Measurements from ENCODE around the gene ATE1.

Gene ATE1

DNA sequence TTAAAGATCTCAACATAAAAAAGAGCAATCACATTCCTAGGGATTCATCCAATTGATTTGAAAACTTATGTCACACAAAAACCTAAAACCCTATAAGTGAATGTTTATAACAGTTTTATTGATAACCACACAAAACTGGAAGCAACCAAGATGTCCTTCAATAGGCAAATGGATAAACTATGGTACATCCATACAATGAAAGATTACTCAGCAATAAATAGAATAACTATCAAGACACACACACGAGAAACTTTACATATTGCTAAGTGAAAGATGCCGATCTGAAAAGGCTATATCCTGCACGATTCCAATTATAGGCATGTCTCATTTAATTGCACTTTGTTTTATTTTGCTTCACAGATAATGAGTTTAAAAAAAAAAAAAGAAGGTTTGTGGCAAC, 83.3 kb downstream of the ATE1 start:
- Histone ChIP-seq H3K36me3 (ENCODE audit: insufficient read depth, low read length) (peaks cover 31% of the 10 kb centered on the region), H3K9me3 (ENCODE audit: insufficient read depth, low read depth, low read length) (peaks cover 7% of the 10 kb centered on the region), H3K27ac (ENCODE audit: low read depth, low read length) (no peak overlapping the region), H3K9ac (ENCODE audit: low read depth, low read length) (no peak overlapping the region), H3K27me3 (ENCODE audit: insufficient read depth, low read length) (no peaks in the 10 kb centered on the region), H3K4me1 (ENCODE audit: insufficient read depth, low read length) (peaks cover 5% of the 10 kb centered on the region; the same call in 1 of the 2 replicates), H3K4me3 (ENCODE audit: low read length) (no peak overlapping the region)
- 64% methylated on average over 3 of the region's 3 CpGs for WGBS

GRCh38 chr10:121843379-121843778, 84.5 kb downstream of the ATE1 start:
- Histone ChIP-seq H3K9me3 (ENCODE audit: insufficient read depth, low read depth, low read length) (peaks cover 7% of the 10 kb centered on the region), H3K27me3 (ENCODE audit: insufficient read depth, low read length) (no peaks in the 10 kb centered on the region), H3K4me1 (ENCODE audit: insufficient read depth, low read length) (peaks cover 5% of the 10 kb centered on the region; the same call in 1 of the 2 replicates), H3K27ac (ENCODE audit: low read depth, low read length) (no peak overlapping the region), H3K4me3 (ENCODE audit: low read length) (no peak overlapping the region), H3K9ac (ENCODE audit: low read depth, low read length) (no peak overlapping the region), H3K36me3 (ENCODE audit: insufficient read depth, low read length) (peaks cover 26% of the 10 kb centered on the region)
- WGBS: 86% methylated on average over 2 of the region's 2 CpGs

- peaks cover 5% of the 10 kb centered on the region; the same call in 1 of the 2 replicates for H3K4me1 ChIP-seq (ENCODE audit: insufficient read depth, low read length)
- H3K9ac ChIP-seq (ENCODE audit: low read depth, low read length): no peak overlapping the region
- H3K9me3 ChIP-seq (ENCODE audit: insufficient read depth, low read depth, low read length): peaks cover 7% of the 10 kb centered on the region
- H3K27me3 ChIP-seq (ENCODE audit: insufficient read depth, low read length): no peaks in the 10 kb centered on the region
- no peak overlapping the region for H3K4me3 ChIP-seq (ENCODE audit: low read length)
- peaks cover 27% of the 10 kb centered on the region for H3K36me3 ChIP-seq (ENCODE audit: insufficient read depth, low read length)
- no peak overlapping the region for H3K27ac ChIP-seq (ENCODE audit: low read depth, low read length)
Measured at GRCh38 chr10:121841862-121842261, 86.0 kb downstream of the ATE1 start.

GRCh38 chr10:121838931-121839330, 88.9 kb downstream of the ATE1 start:
- WGBS: 95% methylated on average over 4 of the region's 4 CpGs
- Histone ChIP-seq H3K9me3 (ENCODE audit: insufficient read depth, low read depth, low read length) (no peaks in the 10 kb centered on the region), H3K4me1 (ENCODE audit: insufficient read depth, low read length) (peaks cover 5% of the 10 kb centered on the region; the same call in 1 of the 2 replicates), H3K9ac (ENCODE audit: low read depth, low read length) (no peak overlapping the region), H3K4me3 (ENCODE audit: low read length) (no peak overlapping the region), H3K36me3 (ENCODE audit: insufficient read depth, low read length) (peaks cover 38% of the 10 kb centered on the region), H3K27me3 (ENCODE audit: insufficient read depth, low read length) (no peaks in the 10 kb centered on the region), H3K27ac (ENCODE audit: low read depth, low read length) (no peak overlapping the region)

GRCh38 chr10:121838149-121838548, 89.7 kb downstream of the ATE1 start:
- Histone ChIP-seq H3K4me1 (ENCODE audit: insufficient read depth, low read length) (peaks cover 5% of the 10 kb centered on the region; the same call in 1 of the 2 replicates), H3K9ac (ENCODE audit: low read depth, low read length) (no peak overlapping the region), H3K27me3 (ENCODE audit: insufficient read depth, low read length) (no peaks in the 10 kb centered on the region), H3K9me3 (ENCODE audit: insufficient read depth, low read depth, low read length) (no peaks in the 10 kb centered on the region), H3K4me3 (ENCODE audit: low read length) (no peak overlapping the region), H3K27ac (ENCODE audit: low read depth, low read length) (no peak overlapping the region), H3K36me3 (ENCODE audit: insufficient read depth, low read length) (peaks cover 39% of the 10 kb centered on the region)
- WGBS: 89% methylated on average over 3 of the region's 4 CpGs

- H3K27me3 ChIP-seq (ENCODE audit: insufficient read depth, low read length): no peaks in the 10 kb centered on the region
- H3K4me1 ChIP-seq (ENCODE audit: insufficient read depth, low read length): no peaks in the 10 kb centered on the region
- no peak overlapping the region for H3K4me3 ChIP-seq (ENCODE audit: low read length)
- H3K27ac ChIP-seq (ENCODE audit: low read depth, low read length): no peak overlapping the region
- H3K9me3 ChIP-seq (ENCODE audit: insufficient read depth, low read depth, low read length): no peaks in the 10 kb centered on the region
- H3K9ac ChIP-seq (ENCODE audit: low read depth, low read length): no peak overlapping the region
- WGBS: 96% methylated on average over 6 of the region's 6 CpGs
- H3K36me3 ChIP-seq (ENCODE audit: insufficient read depth, low read length): peaks cover 39% of the 10 kb centered on the region
Measured at GRCh38 chr10:121836171-121836570, 91.7 kb downstream of the ATE1 start.

- H3K4me3 ChIP-seq (ENCODE audit: low read length): no peak overlapping the region
- no peak overlapping the region for H3K9ac ChIP-seq (ENCODE audit: low read depth, low read length)
- H3K9me3 ChIP-seq (ENCODE audit: insufficient read depth, low read depth, low read length): no peaks in the 10 kb centered on the region
- H3K27ac ChIP-seq (ENCODE audit: low read depth, low read length): no peak overlapping the region
- H3K27me3 ChIP-seq (ENCODE audit: insufficient read depth, low read length): no peaks in the 10 kb centered on the region
- H3K36me3 ChIP-seq (ENCODE audit: insufficient read depth, low read length): peaks cover 37% of the 10 kb centered on the region
- 92% methylated on average over 2 of the region's 2 CpGs for WGBS
- no peaks in the 10 kb centered on the region for H3K4me1 ChIP-seq (ENCODE audit: insufficient read depth, low read length)
Measured at GRCh38 chr10:121835376-121835775, 92.5 kb downstream of the ATE1 start.

DNA sequence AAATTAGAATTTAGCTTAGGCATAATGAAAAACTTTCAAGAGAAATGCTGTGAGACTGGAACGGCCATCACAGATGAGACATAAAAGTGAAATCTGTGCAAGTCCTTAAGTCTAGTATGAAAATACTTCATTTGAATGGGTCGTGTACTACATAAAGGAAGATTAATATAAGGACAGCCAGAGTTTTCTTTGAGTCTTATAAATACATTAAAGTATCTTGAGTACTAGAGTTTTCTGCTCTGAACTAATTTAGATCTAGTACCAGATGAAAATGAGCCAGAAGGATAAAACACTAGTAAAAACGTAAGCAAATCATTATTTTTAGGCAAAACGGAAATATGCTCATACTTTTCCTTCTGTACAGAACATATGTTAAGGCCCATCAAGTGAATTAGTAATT, 93.1 kb downstream of the ATE1 start:
- H3K36me3 ChIP-seq (ENCODE audit: insufficient read depth, low read length): peaks cover 38% of the 10 kb centered on the region
- no peak overlapping the region for H3K4me3 ChIP-seq (ENCODE audit: low read length)
- H3K27me3 ChIP-seq (ENCODE audit: insufficient read depth, low read length): no peaks in the 10 kb centered on the region
- 92% methylated on average over 4 of the region's 4 CpGs for WGBS
- no peaks in the 10 kb centered on the region for H3K9me3 ChIP-seq (ENCODE audit: insufficient read depth, low read depth, low read length)
- H3K9ac ChIP-seq (ENCODE audit: low read depth, low read length): no peak overlapping the region
- no peak overlapping the region for H3K27ac ChIP-seq (ENCODE audit: low read depth, low read length)
- H3K4me1 ChIP-seq (ENCODE audit: insufficient read depth, low read length): no peaks in the 10 kb centered on the region

DNA sequence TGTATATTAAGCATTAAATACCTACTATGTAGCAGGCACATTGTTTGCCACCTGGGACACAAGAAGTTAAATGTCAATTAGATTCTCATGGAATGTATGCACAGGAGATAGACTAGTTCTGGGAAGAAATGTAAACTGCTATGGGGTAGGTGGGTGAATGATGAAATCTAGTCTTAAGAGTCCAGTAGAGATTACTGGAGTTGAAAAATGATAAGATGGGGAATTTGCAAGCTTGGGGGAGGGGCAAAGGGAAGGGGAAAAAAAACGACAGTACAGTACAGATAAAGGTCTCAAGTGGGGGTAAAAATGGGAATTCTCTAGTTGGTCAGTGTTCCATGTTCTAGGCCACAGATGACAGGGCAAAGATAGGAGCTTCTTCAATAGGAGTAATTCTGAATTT, 94.4 kb downstream of the ATE1 start:
- H3K27me3 ChIP-seq (ENCODE audit: insufficient read depth, low read length): no peaks in the 10 kb centered on the region
- no peak overlapping the region for H3K4me3 ChIP-seq (ENCODE audit: low read length)
- no peaks in the 10 kb centered on the region for H3K9me3 ChIP-seq (ENCODE audit: insufficient read depth, low read depth, low read length)
- H3K4me1 ChIP-seq (ENCODE audit: insufficient read depth, low read length): no peaks in the 10 kb centered on the region
- H3K36me3 ChIP-seq (ENCODE audit: insufficient read depth, low read length): peaks cover 40% of the 10 kb centered on the region
- H3K27ac ChIP-seq (ENCODE audit: low read depth, low read length): no peak overlapping the region
- WGBS: 82% methylated on average over 1 of the region's 1 CpG
- no peak overlapping the region for H3K9ac ChIP-seq (ENCODE audit: low read depth, low read length)

DNA sequence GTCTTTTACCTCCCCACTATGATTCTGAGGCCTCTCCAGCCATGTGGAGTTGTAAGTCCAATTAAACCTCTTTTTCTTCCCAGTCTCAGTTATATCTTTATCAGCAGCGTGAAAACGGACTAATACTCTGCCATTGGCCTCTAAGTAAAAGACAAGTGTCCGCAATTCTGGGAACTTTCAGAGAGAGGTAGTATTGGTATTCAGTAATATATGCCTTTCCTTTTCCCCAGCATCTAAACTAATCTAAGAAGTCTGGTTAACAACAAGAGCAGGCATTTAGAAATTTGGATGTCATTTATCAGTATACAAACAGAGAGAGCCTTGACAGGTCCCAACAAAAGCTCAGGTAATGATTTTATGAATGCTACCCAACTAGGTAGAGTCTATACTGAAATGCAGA, 95.2 kb downstream of the ATE1 start:
- peaks cover 44% of the 10 kb centered on the region for H3K36me3 ChIP-seq (ENCODE audit: insufficient read depth, low read length)
- H3K4me3 ChIP-seq (ENCODE audit: low read length): no peak overlapping the region
- H3K27me3 ChIP-seq (ENCODE audit: insufficient read depth, low read length): no peaks in the 10 kb centered on the region
- no peak overlapping the region for H3K9ac ChIP-seq (ENCODE audit: low read depth, low read length)
- H3K4me1 ChIP-seq (ENCODE audit: insufficient read depth, low read length): no peaks in the 10 kb centered on the region
- 100% methylated on average over 1 of the region's 3 CpGs for WGBS
- no peaks in the 10 kb centered on the region for H3K9me3 ChIP-seq (ENCODE audit: insufficient read depth, low read depth, low read length)
- H3K27ac ChIP-seq (ENCODE audit: low read depth, low read length): no peak overlapping the region

DNA sequence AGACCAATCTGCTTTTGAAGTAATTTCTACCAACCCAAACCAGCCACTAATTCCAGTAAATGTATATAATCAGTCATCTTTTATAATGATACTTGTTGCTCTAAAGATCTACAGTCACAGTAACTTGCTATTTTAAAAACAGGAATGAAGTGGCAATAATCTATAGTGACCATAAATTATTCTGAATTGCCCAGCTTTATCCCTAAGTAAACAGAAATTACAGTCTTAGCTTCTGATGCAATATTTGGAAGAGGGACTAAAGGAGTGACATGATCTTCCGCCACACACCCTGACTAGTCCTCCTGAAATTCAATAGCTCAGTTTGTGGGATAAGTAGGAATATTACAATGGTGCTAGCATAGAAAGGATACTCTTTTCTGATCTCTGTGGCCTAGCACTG, 96.1 kb downstream of the ATE1 start:
- Histone ChIP-seq H3K27ac (ENCODE audit: low read depth, low read length) (no peak overlapping the region), H3K4me3 (ENCODE audit: low read length) (no peak overlapping the region), H3K27me3 (ENCODE audit: insufficient read depth, low read length) (no peaks in the 10 kb centered on the region), H3K4me1 (ENCODE audit: insufficient read depth, low read length) (no peaks in the 10 kb centered on the region), H3K9ac (ENCODE audit: low read depth, low read length) (no peak overlapping the region), H3K9me3 (ENCODE audit: insufficient read depth, low read depth, low read length) (no peaks in the 10 kb centered on the region), H3K36me3 (ENCODE audit: insufficient read depth, low read length) (peaks cover 45% of the 10 kb centered on the region)
- WGBS: 94% methylated on average over 1 of the region's 1 CpG

DNA sequence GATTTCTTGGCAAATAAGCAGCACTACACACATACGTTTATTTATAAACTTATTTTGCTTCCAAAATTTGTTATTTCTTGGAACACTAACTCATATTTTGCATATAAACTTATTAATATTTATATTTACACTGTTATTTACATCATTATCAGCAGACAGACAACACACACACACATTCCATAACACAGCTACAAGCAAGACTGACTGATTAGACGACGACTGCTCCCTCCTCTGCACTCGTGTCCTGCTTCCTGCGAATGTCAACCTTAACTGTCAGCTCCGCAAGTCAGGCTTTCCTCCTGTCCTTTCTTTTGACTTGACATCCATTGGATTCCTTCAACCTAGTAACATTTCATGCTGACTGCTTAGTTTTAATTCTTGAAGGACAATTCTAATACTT, 96.6 kb downstream of the ATE1 start:
- H3K4me3 ChIP-seq (ENCODE audit: low read length): no peak overlapping the region
- H3K4me1 ChIP-seq (ENCODE audit: insufficient read depth, low read length): no peaks in the 10 kb centered on the region
- no peaks in the 10 kb centered on the region for H3K9me3 ChIP-seq (ENCODE audit: insufficient read depth, low read depth, low read length)
- 94% methylated on average over 6 of the region's 6 CpGs for WGBS
- H3K27ac ChIP-seq (ENCODE audit: low read depth, low read length): no peak overlapping the region
- peaks cover 40% of the 10 kb centered on the region for H3K36me3 ChIP-seq (ENCODE audit: insufficient read depth, low read length)
- no peak overlapping the region for H3K9ac ChIP-seq (ENCODE audit: low read depth, low read length)
- H3K27me3 ChIP-seq (ENCODE audit: insufficient read depth, low read length): no peaks in the 10 kb centered on the region

Data from HUES64 (cell line).